Right renal cortex interstitium (tissue), 3 donors: Measurements from ENCODE around the gene FBXO5. TPM values are rescaled to one million over a fixed set of nuclear protein-coding genes. Genes with fewer than 3 reads are reported as not detected.
A peak's percentile ranks its signal among the peaks of the same experiment; 100 is the strongest.
"Not testable (repeated sequence)": the region's sequence is repeated elsewhere in the genome, so short reads cannot be mapped to it uniquely, and the experiment has no call there.

Experiments used
- DNase-seq, 3 donors: peaks; one replicate each; pipeline ENCODE4 v3.0.0-alpha.2; 2013; ENCODE audit warnings: low read depth in 3 of 3, low spot score in 2 of 3
- polyA plus RNA-seq, 3 donors: library from polyadenylated mRNA; unstranded; fragments of 120-200 nt; gene quantifications; one replicate each; pipeline ENCODE4 v1.2.1, GENCODE V29; 2013; ENCODE audit not compliant: insufficient read length in 3 of 3

FBXO5 gene
- polyA plus RNA-seq, 3 donors = 32.6 to 38.3 (median 36.6) TPM

GRCh38 chr6:152993847-152994246 lies 11.0 kb upstream of the FBXO5 start:
- DNase-seq = no peak

GRCh38 chr6:152993431-152993830 lies 10.6 kb upstream of the FBXO5 start:
- DNase-seq = no peak

GRCh38 chr6:152986978-152987377 lies 4.1 kb upstream of the FBXO5 start:
- DNase-seq = no peak

GRCh38 chr6:152985300-152985699 lies 2.5 kb upstream of the FBXO5 start:
- DNase-seq = not testable (repeated sequence)

GRCh38 chr6:152984513-152984872 lies 1.7 kb upstream of the FBXO5 start:
- no peak for DNase-seq

GRCh38 chr6:152983637-152984512 lies 1.0 kb upstream of the FBXO5 start:
- DNase-seq = peak; percentile 19 to 93 (median 25)

GRCh38 chr6:152981989-152982903 lies 595 bp downstream of the FBXO5 start:
- no peak for DNase-seq

GRCh38 chr6:152981219-152981618 lies 1.6 kb downstream of the FBXO5 start:
- no peak for DNase-seq

- no peak for DNase-seq
Measured at GRCh38 chr6:152980656-152981055, 2.2 kb downstream of the FBXO5 start.

- no peak for DNase-seq
Measured at GRCh38 chr6:152979116-152979515, 3.7 kb downstream of the FBXO5 start.

- DNase-seq = no peak
Measured at GRCh38 chr6:152978058-152978457, 4.8 kb downstream of the FBXO5 start.

- DNase-seq = no peak
Measured at GRCh38 chr6:152977556-152977955, 5.3 kb downstream of the FBXO5 start.

- DNase-seq = no peak
Measured at GRCh38 chr6:152976749-152977148, 6.1 kb downstream of the FBXO5 start.

- no peak for DNase-seq
Measured at GRCh38 chr6:152975204-152975915, 7.5 kb downstream of the FBXO5 start.

- no peak for DNase-seq
Measured at GRCh38 chr6:152973916-152974315, 8.9 kb downstream of the FBXO5 start.

GRCh38 chr6:152969688-152970418 lies 13.0 kb downstream of the FBXO5 start:
- no peak for DNase-seq

GRCh38 chr6:152966168-152966894 lies 16.5 kb downstream of the FBXO5 start:
- DNase-seq = not testable (repeated sequence)

GRCh38 chr6:152959333-152959732 lies 23.5 kb downstream of the FBXO5 start:
- DNase-seq = no peak

- no peak for DNase-seq
Measured at GRCh38 chr6:152957796-152958195, 25.0 kb downstream of the FBXO5 start.

GRCh38 chr6:152954443-152954842 lies 28.4 kb downstream of the FBXO5 start:
- DNase-seq = no peak
